Purkinje cell (primary cell): ENCODE data around the gene CMTR1. TPM values are rescaled to one million over a fixed set of nuclear protein-coding genes. Genes with fewer than 3 reads are reported as not detected.

Experiments used
- polyA plus RNA-seq: library from polyadenylated mRNA; unstranded; fragments of >200 nt; fragmentation: Nextera tagmentation; gene quantifications from 2 replicates; pipeline ENCODE4 v1.2.1, GENCODE V29; 2014

CMTR1 gene
- 5.2 and 5.3 TPM in 2 replicates for polyA plus RNA-seq

DNA sequence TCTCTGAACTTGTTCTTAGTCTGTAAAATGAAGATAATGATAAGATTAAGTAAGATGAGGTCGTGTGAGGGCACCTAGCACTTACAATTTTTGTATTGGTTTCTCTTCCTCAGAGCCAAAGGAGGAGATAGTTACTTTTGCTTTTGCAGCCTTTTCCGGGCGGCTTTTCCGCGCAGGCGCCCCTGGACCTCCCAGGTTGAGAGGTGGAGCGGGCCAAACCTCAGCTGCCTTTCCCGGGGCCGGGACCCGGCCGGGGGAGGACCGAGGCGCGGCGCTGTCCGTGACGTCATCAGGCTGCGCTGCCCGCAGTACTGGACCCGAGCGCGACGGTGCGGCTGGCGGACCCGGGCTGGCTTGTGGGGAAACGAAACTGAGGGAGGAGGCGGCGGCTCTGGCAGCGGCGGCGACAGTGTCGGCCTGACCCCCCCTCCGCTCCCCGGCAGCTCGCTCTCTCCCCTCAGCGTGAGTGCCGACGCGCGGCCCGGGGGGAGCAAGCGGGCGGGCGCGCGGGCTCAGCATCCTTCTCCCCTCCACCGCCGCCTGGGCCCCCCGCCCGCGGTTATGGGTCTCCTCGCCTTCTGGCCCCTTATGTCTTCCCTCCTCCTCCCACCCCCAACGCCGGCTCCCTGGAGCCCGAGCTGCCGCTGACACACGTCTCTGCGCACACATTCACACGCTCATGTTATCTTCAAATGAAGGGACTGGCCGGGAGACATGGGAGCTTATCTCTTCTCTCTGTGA, at the start of gene CMTR1:
CMTR1 (plus strand) TSS at position 306 of the 741 bp plus-strand sequence. CDS start 2,409 bp downstream, outside the sequence.

DNA sequence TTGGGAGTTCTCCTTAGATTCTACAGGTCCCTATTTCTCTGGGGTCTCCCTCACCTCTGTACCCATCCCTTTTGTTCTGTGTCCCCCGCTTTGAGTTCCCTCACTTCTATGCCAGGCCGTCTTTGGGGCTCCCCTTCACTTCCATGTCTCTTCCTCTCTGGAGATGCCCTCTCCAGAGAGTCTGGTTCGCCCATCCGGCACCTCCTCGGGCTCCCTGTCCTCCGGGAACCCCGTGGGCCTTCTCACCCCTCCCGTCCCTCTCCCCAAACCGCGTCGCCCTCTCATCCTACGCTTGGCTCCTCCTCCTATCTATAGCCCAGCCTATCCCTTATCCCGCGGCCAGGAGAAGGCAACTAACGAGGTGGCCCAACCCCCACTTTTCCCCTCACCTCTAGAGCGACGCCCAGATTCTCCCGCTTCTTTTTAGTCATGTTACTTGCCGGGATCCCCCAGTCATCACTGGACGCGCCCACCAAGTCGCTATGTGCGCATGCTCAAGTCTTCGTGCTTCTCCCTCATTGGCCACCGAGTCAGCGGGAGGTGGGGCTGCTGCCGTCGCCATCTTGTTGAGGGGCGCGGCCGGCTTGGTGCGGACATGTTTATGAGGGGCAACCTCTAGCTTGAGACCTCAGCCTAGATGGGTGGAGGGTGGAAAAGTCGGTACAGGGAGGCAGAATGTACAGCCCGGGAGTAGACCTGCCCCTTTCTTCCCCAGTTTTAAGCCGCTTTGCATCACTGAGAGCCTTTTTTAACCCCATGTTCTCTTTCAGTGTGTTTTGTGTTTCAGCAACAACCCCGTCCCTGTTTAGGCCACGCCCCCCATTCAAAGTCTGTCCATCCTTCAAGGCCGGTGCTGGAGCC, 66.6 kb downstream of the CMTR1 start, which contains the start of gene CCDC167:
CCDC167 (minus strand) TSS at position 461 of the 861 bp plus-strand sequence; CDS start at position 431, 30 bp downstream.

Other genes with a start within 250 kb of the CMTR1 start
- gene TBC1D22B, start 175.4 kb upstream of the CMTR1 start, polyA plus RNA-seq = 2.0 and 2.5 TPM in 2 replicates
- gene TMEM217, start 175.1 kb upstream of the CMTR1 start, polyA plus RNA-seq = 0.34 and 4.2 TPM in 2 replicates
- gene RNF8, start 79.2 kb upstream of the CMTR1 start, polyA plus RNA-seq = 36.4 and 49.3 TPM in 2 replicates
- 140 and 141 TPM in 2 replicates for gene CCDC167, start 66.7 kb downstream of the CMTR1 start, polyA plus RNA-seq